Activated naive CD4-positive, alpha-beta T cell treated with anti-CD3 and anti-CD28 coated beads, Interleukin-2, amount 50 U/mL, for 72 hours (primary cell): ENCODE results near the gene FST. TPM values are rescaled to one million over a fixed set of nuclear protein-coding genes. Genes with fewer than 3 reads are reported as not detected.

Experiments used
- ATAC-seq, 2 donors: fragments of 150-1000 bp; cut with Tn5 transposase; 2 replicates each; pipeline ENCODE4 v1.10.0; 2021; ENCODE audit warnings: mild to moderate bottlenecking in 2 of 2, moderate library complexity in 2 of 2
- DNase-seq, 2 donors: peaks; one replicate each; pipeline ENCODE4 v3.0.0; 2021 to 2022; ENCODE audit warnings: low spot score in 2 of 2
- H3K27ac Mint-ChIP-seq, 2 donors: one replicate each; pipeline ENCODE4 v1.8.0; 2022; ENCODE audit warnings: mild to moderate bottlenecking in 2 of 2, mixed read lengths in 2 of 2
- H3K36me3 Mint-ChIP-seq, 2 donors: one replicate each; pipeline ENCODE4 v1.8.0; 2022; ENCODE audit warnings: mixed read lengths in 2 of 2
- H3K9me3 Mint-ChIP-seq, 2 donors: one replicate each; pipeline ENCODE4 v1.8.0; 2022; ENCODE audit warnings: mixed read lengths in 2 of 2
- total RNA-seq, 2 donors: library from RNA; stranded (reverse); gene quantifications; one replicate each; pipeline ENCODE4 v1.2.3, GENCODE V29; 2022

The FST gene, protein sequence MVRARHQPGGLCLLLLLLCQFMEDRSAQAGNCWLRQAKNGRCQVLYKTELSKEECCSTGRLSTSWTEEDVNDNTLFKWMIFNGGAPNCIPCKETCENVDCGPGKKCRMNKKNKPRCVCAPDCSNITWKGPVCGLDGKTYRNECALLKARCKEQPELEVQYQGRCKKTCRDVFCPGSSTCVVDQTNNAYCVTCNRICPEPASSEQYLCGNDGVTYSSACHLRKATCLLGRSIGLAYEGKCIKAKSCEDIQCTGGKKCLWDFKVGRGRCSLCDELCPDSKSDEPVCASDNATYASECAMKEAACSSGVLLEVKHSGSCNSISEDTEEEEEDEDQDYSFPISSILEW
- total RNA-seq = under 1 TPM in 1 of 2 donors, not detected in 1; 0.18 TPM

DNA sequence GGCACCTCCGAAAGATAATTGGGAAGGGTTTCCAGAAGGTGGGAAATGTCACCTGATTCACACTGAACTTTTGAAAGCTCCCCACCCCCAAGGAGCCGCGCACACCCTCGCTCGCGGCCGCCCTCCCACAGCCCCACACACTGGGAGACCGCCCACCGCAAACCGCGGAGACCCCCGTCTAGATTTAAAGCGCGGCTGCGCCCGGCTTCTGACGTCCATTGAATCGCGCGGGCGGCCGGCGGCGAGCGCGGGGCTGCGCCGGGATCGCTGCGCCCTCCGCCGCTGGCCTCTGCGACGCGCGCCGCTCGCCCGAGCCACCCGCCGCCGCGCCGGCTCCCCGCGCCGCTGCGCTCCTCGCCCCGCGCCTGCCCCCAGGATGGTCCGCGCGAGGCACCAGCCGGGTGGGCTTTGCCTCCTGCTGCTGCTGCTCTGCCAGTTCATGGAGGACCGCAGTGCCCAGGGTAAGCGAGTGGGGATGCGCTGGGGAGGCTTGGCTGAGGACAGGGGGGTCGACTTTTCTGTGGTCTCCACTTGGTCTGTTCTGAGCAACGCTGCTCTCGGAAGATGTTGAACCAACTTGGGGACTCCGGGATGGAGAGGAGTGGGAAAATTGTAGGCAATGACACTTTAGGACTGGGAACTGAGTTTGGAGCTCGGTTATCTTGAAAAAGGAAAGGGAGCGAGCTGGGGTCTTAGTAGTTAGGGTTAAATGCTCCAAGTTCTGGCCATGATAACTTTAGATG is at the start of gene FST:
Gene FST, plus strand, starts transcription at position 214 of the 743 bp plus-strand sequence. Its CDS starts 163 bp downstream, at position 377.
- peak within 1 kb of the TSS in 1 of 2 donors; percentile 44 for H3K27ac Mint-ChIP-seq
- H3K9me3 Mint-ChIP-seq = no peaks in the 10 kb centered on the region
- peaks cover 6 to 7% of the 10 kb centered on the region in 2 donors for H3K36me3 Mint-ChIP-seq
- DNase-seq (peak in 1 of 2 donors; percentile 13), ATAC-seq (no peak)

DNA sequence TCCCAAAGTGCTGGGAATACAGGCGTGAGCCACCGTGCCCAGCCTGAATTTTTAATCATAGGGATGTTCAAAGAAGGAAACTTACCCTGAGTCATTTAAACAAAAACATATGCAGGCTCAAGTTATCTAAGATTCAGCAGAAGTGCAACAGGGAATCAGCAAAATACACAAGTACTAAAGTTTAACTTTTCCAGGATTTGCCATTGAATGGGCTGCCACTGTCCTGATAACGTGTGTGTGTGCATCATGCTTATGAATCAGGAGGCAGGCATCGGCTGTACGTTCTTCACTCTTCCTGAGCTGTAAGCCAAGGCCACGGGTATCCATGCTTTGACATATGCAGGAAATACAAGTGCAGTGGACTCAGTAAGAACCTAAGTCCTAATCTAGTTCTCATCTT is 48.8 kb upstream of the FST start:
- ATAC-seq (no peak), DNase-seq (no peak)
- H3K27ac Mint-ChIP-seq = no peak overlapping the region
- H3K36me3 Mint-ChIP-seq = no peaks in the 10 kb centered on the region
- no peaks in the 10 kb centered on the region for H3K9me3 Mint-ChIP-seq

DNA sequence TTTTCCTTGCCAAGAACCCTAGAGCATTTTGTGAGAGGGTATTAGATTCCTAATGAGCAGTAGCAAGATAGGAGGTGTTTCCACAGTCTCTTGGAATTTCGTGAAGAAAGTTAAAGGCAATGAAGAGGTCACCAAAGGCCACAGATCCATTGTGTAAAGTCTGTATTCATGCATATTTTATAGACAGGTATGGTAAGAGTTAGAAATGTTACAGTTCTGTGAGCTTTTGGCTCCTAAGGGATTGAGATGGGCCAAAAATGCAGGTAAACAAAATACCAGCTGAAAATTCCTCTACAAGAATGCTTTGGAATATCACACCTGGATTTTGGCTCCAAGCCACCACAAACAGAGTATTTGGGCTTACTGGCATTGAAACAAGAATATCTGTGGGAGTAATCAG is 47.4 kb upstream of the FST start:
- no peaks in the 10 kb centered on the region for H3K9me3 Mint-ChIP-seq
- no peaks in the 10 kb centered on the region for H3K36me3 Mint-ChIP-seq
- DNase-seq = no peak
- no peak for ATAC-seq
- H3K27ac Mint-ChIP-seq = no peak overlapping the region

DNA sequence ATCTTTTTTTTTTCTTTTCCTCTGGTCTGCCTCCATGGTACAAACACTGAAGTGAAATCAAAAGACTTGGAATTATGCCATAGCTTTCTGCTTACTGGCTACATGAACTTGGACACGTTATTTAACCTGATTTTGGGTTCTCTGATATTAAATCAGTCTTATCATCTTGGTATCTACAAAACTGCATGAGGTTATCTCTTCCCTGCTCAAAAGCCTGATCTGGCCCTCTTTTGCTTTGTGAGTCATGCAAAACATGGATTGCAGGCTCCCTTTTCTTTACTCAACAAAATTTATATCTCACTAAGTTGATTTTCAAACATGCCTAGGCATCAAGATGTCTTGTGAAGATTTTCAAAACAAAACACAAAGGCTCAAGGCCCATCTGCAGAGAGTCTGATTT is 45.9 kb upstream of the FST start:
- DNase-seq = no peak

DNA sequence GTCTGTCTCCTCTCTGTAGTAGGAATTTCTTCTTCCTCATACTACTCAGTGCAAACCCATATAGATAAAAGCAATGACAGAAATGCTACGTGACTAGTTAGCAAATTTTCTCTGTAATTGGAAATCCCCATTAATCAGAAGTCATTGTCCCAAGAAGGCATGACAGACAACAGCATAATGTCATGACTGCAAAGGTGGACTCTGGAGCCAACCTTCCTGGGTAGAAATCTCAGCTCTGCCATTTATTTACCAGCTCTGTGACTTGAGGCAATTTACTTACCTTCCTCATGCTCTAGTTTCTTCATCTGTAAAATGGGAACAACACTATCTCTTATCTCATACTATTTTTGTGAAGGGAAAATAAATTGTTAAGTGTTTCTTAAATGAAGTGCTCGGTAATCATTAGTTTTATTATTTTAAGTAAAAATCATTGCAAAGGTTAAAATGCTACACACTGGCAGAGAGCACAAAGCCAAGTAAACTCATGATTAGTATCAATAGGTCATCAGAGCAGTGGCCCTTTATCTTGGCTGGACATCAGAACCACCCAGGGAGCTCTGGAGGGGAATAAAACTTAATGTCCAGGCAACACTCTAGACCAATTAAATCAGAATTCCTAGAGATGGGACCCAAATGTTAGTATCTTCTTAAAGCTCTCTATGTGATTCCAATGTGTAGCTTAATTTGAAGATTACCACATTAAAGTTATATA is 43.8 kb upstream of the FST start:
- Mint-ChIP-seq H3K36me3 (no peaks in the 10 kb centered on the region), H3K27ac (no peak overlapping the region), H3K9me3 (no peaks in the 10 kb centered on the region)
- ATAC-seq = no peak
- DNase-seq = no peak

More for the DNA sequence above, 45.9 kb upstream of the FST start:
- H3K27ac Mint-ChIP-seq = no peak overlapping the region
- no peaks in the 10 kb centered on the region for H3K36me3 Mint-ChIP-seq
- ATAC-seq = no peak
- H3K9me3 Mint-ChIP-seq = no peaks in the 10 kb centered on the region

DNA sequence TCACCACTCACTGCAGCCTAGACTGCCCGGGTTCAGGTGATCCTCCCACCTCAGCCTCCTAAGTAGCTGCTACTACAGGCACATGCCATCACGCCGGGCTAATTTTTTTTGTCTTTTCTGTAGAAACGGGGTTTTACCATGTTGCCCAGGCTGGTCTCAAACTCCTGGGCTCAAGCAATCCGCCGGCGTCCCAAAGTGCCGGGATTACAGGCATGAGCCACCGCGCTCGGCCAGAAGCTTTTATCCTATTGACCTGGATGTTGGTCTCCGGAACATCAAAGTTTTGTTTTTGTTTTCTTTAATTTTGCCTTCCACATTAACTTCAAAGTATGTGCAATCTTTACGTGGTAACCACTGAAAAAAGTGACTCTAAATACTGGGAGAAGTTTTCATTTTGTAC is 42.4 kb upstream of the FST start:
- Mint-ChIP-seq H3K36me3 (no peaks in the 10 kb centered on the region), H3K9me3 (no peaks in the 10 kb centered on the region), H3K27ac (no peak overlapping the region)
- ATAC-seq = no peak
- DNase-seq = no peak

DNA sequence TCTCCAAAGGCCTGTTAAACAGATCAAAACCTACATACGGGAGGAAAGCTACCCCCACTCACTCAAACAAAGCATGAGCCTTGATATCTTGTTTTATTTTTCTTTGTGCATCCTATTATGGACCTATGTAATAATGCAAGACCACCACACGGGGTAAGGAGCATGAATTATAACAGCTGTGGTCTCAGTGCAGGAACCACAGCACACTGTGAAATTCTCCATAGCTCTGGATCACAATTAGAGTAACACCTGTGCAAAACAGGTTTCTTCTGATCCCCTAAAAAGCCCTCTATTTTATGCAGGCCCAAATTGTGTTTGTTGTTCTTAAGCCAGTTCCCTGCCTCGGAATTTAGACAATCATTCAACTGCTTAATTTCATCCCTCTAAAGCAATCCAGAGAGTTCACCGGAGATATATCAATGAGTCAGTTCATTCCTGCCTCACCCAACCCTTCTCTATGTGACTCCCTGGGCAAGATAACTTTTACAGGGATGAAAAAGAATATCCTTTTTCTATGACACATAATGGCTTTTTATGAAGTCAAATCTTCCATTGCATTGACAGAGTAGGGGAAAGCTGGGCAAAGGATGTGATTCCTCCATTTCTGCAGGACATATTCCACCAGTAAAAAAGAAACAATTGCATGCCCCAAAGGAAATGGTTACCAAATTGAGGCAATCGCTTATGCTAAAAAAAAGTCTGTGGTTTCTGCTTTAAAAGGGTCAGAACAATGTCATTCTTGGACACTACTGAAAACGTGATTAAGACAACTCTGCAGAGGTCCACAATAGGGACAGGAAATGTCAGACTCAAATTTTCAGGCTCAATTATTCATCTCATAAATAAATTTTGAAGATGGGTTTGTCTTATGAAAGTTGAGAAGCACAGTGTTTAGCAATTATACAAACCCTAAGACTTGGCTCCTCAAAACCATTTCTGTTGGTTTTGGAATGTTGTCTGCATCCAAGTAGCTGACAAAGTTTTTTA is 41.6 kb upstream of the FST start:
- DNase-seq = no peak

DNA sequence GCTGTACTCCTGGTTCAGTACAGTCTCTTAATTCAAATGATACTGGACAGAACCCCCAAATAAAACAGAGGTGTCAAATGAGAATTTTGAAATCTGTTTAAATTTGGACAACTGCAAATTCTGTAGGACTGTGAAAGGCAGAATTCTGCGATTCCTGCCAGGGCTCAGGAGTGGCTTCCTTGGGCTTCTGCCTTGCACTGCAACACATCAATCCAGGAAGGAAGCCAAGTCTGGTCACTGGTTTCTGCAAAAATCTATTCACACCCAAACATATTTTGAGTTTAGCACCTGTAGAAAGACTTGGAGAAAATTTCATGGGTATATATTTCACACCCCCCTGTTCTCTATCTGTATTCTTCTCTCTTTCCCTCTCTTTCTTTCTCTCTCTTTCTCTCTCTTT is 37.5 kb upstream of the FST start:
- H3K36me3 Mint-ChIP-seq = no peaks in the 10 kb centered on the region
- DNase-seq (no peak), ATAC-seq (no peak)
- no peaks in the 10 kb centered on the region for H3K9me3 Mint-ChIP-seq
- H3K27ac Mint-ChIP-seq = no peak overlapping the region

More for the DNA sequence above, 41.6 kb upstream of the FST start:
- Mint-ChIP-seq H3K9me3 (no peaks in the 10 kb centered on the region), H3K36me3 (no peaks in the 10 kb centered on the region), H3K27ac (no peak overlapping the region)
- ATAC-seq = no peak

DNA sequence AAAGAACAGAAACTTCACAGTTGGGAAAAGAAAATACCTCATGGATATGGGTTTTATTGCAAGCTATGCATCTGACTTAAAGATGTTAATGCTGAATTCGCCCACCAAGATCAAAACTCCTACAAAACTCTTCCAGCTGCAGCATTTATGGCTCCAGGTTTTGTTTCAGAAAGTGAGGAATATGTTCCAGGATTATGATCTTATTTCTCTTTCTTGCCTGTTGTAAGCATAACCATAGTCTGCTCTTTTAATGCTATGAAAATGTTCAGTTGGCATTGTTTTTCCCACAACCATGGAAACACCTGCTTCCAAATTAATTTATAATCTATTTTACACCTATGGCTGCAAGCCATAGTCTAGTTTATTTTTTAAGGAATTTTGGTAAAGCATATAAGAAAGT is 34.9 kb upstream of the FST start:
- ATAC-seq (no peak), DNase-seq (no peak)
- no peaks in the 10 kb centered on the region for H3K36me3 Mint-ChIP-seq
- H3K27ac Mint-ChIP-seq = no peak overlapping the region
- no peaks in the 10 kb centered on the region for H3K9me3 Mint-ChIP-seq

DNA sequence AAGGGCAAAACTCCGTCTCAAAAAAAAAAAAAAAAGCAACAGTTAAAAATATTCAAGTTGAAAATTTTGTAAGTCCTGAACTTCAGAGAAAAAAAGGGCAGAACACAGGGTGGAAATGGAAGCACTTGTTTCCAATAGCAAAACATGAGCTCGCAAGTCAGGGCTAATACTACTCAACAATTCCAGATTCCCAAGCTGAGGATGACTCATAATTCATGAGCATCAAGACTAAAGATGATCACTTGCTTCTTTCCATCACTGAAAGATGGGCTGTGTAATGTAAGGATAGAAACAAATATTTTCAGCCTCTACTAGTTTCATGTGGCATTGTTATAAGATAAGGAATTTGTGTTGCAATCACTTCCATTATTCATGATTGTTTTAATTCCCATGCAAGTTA is 33.5 kb upstream of the FST start:
- Mint-ChIP-seq H3K27ac (no peak overlapping the region), H3K36me3 (no peaks in the 10 kb centered on the region), H3K9me3 (no peaks in the 10 kb centered on the region)
- ATAC-seq (no peak), DNase-seq (no peak)

DNA sequence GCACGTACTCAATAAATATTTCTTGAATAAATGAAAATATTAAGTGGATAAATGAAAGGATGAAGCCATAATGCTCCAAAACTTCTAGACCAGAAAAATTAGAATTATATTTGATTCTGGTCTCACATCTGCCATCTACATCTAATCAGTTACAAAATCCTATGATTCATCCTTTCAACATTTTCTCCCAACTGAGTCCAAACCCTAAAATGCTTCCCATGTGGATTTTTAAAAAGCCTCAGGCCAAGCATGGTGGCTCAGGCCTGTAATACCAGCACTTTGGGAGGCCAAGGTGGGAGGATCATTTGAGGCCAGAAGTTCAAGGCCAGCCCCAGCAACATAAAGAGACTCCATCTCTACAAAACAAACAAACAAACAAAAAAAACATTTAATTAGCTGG is 31.6 kb upstream of the FST start:
- Mint-ChIP-seq H3K9me3 (no peaks in the 10 kb centered on the region), H3K27ac (no peak overlapping the region), H3K36me3 (no peaks in the 10 kb centered on the region)
- ATAC-seq = no peak
- no peak for DNase-seq

DNA sequence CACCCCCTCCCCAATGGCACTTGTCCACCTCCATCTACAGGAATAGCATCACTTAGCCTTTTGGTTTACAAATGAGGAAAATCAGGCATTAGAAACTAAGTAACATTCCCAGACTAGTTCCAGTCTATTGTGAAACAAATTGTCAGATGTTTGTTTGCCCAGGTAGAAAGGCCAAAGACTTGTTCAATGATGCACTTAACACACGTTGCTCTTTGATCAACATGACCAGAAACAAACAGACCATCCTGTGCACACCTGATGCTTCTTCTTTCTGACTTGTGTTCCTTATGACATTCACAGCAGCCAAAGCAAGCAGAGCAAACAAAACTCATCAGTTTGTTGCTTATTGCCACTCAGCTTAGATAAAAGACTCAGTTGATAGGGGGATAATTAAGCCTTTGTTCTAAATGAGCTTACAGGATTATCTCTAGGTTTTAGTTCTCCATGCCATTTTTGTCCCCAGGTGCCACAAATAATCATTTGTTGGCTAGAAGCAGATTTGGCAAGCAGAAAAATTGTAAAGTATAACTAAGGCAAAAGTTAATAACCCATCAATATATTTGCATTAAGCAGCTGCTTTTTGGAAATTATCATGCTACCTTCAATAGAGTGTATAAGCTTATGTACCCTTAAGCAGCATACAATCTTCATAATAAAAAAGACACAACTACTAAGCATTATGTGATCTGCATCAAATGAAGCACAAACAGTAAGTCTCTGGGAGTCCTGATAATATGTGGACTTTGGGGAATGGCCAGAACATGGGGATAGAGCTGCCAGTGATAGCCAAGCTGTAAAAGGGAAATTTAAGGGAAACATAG is 26.3 kb upstream of the FST start:
- Mint-ChIP-seq H3K9me3 (no peaks in the 10 kb centered on the region), H3K27ac (no peak overlapping the region), H3K36me3 (no peaks in the 10 kb centered on the region)
- ATAC-seq (no peak), DNase-seq (no peak)

DNA sequence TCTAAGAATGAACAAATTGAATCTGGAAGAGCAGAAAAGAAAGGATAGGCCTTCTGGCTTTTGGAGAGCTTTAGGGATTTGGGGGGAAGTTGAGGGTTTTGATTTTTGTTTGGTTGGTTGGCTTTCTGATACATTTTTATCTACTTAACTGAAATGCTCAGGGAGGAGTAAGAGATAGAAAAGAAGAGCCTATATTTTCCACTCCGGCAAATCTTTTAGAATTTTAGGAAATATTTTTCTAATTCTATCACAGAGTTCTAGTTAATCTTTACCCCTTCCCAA is 25.8 kb upstream of the FST start:
- H3K36me3 Mint-ChIP-seq = no peaks in the 10 kb centered on the region
- ATAC-seq (no peak), DNase-seq (no peak)
- no peaks in the 10 kb centered on the region for H3K9me3 Mint-ChIP-seq
- H3K27ac Mint-ChIP-seq = no peak overlapping the region

DNA sequence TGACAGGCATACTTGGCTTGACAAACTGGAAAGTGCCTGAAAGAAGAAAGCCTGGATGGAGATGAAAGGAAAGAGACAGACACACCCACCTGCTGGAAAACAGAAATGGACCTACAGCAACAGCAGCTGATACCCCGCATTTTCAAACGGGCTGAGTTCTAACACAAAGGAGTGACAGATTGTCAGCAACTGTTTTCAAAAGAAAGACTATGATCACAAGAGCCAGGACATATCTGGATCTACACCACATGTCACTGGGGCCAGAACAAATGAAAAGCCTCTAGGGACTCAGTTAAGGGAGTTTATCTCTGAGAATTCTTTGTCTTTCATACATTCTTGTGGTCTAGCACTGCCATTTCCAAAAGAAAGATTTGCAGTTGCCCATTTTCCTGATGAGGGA is 24.1 kb upstream of the FST start:
- Mint-ChIP-seq H3K9me3 (no peaks in the 10 kb centered on the region), H3K36me3 (no peaks in the 10 kb centered on the region), H3K27ac (no peak overlapping the region)
- no peak for DNase-seq
- ATAC-seq = no peak

DNA sequence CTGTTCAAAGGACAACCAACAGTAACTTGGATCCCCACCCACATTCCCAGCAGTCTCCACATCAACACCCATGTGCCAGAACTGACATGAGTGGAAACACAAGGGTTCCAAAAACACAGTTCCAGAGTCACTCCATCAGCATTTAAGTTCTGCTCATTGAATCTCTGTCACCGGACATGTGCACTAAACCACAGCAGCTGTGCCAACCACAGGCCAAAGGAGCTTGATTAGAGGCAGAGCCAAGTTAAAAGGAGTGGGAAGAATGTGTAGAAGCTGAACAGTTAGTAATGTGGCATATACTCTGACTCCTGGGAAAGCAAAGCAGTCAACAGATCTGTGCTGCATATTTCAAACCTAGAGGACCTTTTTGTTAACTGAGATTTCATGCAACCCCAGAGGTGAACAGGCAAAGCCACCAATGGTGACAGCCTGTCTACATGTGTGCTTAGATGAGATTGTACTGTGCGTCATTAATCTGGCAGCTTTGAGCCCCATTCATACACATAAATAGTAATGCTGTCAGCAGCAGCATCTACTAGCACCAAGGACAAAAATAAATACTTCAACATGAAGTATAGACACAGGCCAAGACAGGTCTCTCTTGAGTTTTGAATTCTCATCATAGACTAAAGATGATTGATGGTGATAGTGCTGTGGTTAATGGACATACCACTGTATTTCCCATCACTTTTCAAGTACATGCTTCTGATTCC is 16.4 kb upstream of the FST start:
- ATAC-seq (no peak), DNase-seq (no peak)
- no peak overlapping the region for H3K27ac Mint-ChIP-seq
- no peaks in the 10 kb centered on the region for H3K9me3 Mint-ChIP-seq
- H3K36me3 Mint-ChIP-seq = no peaks in the 10 kb centered on the region
